Keratinocyte (primary cell): Measurements from ENCODE around the gene TMEM143. TPM values are rescaled to one million over a fixed set of nuclear protein-coding genes. Genes with fewer than 3 reads are reported as not detected.

ENCODE experiments used
- DNase-seq: peaks from one replicate; pipeline ENCODE4 v3.0.0-alpha.2; 2011; ENCODE audit warnings: low read depth, missing footprints, low spot score
- FAIRE-seq: peaks from 2 replicates; lab custom pipeline; 2011; peaks lifted over from hg19 to GRCh38; lab: Jason Lieb, UNC
- H2AFZ ChIP-seq: 2 replicates; pipeline ENCODE4 v1.6.0; 2012; ENCODE audit warnings: low read length, control low read depth, inconsistent platforms; ENCODE audit not compliant: control insufficient read depth
- H3K27ac ChIP-seq: 2 replicates; pipeline ENCODE4 v1.5.1; 2011; ENCODE audit warnings: low read length; ENCODE audit not compliant: control insufficient read depth, insufficient read depth
- H3K27me3 ChIP-seq: 3 replicates; pipeline ENCODE4 v1.6.0; 2011; ENCODE audit warnings: low read length; ENCODE audit not compliant: control insufficient read depth, insufficient read depth; ENCODE audit errors: extremely low read depth
- H3K36me3 ChIP-seq, 2 experiments: 2 replicates in 1 of 2; 3 replicates in 1 of 2; pipeline ENCODE4 v1.5.1; 2011; ENCODE audit warnings: low read length in 2 of 2, mild to moderate bottlenecking in 1 of 2; ENCODE audit not compliant: control insufficient read depth in 2 of 2, insufficient read depth in 2 of 2; ENCODE audit errors: extremely low read depth in 1 of 2
- H3K4me1 ChIP-seq: 3 replicates; pipeline ENCODE4 v1.5.1; 2011; ENCODE audit warnings: low read length; ENCODE audit not compliant: control insufficient read depth, insufficient read depth; ENCODE audit errors: extremely low read depth
- H3K4me2 ChIP-seq: 3 replicates; pipeline ENCODE4 v1.6.0; 2011; ENCODE audit warnings: low read depth, low read length; ENCODE audit not compliant: control insufficient read depth, insufficient read depth; ENCODE audit errors: extremely low read depth
- H3K4me3 ChIP-seq, 3 experiments: fragments of 200-600 bp in 1 of 3; sonication (generic) in 1 of 3; 2 replicates in 2 of 3; 3 replicates in 1 of 3; pipeline ENCODE4 v1.5.1; 2011 to 2016; ENCODE audit warnings: low read length in 3 of 3, mild to moderate bottlenecking in 3 of 3, control low read depth in 2 of 3, inconsistent platforms in 1 of 3, low read depth in 1 of 3, mixed read lengths in 1 of 3, mixed run types in 1 of 3, moderate library complexity in 1 of 3; ENCODE audit not compliant: control insufficient read depth in 2 of 3, insufficient read depth in 2 of 3; ENCODE audit errors: extremely low read depth in 1 of 3
- H3K79me2 ChIP-seq: 2 replicates; pipeline ENCODE4 v1.6.0; 2012; ENCODE audit warnings: low read length; ENCODE audit not compliant: control insufficient read depth, insufficient read depth
- H3K9ac ChIP-seq: 3 replicates; pipeline ENCODE4 v1.6.0; 2011; ENCODE audit warnings: low read length; ENCODE audit not compliant: control insufficient read depth, insufficient read depth; ENCODE audit errors: extremely low read depth
- H3K9me1 ChIP-seq: 3 replicates; pipeline ENCODE4 v1.6.0; 2011; ENCODE audit warnings: low read length; ENCODE audit not compliant: control insufficient read depth, insufficient read depth; ENCODE audit errors: extremely low read depth
- H3K9me3 ChIP-seq: 2 replicates; pipeline ENCODE4 v1.5.1; 2012; ENCODE audit warnings: low read depth, low read length; ENCODE audit not compliant: control insufficient read depth
- H4K20me1 ChIP-seq: 3 replicates; pipeline ENCODE4 v1.6.0; 2011; ENCODE audit warnings: low read length; ENCODE audit not compliant: control insufficient read depth, insufficient read depth; ENCODE audit errors: extremely low read depth
- CTCF ChIP-seq, 3 experiments: IDR thresholded peaks in 1 of 3; conservative IDR thresholded peaks in 1 of 3; optimal IDR thresholded peaks in 1 of 3; 2 replicates in 2 of 3; 3 replicates in 1 of 3; pipeline versions ENCODE3 to v1.5.1; 2011; ENCODE audit warnings: low read length in 3 of 3, mild to moderate bottlenecking in 3 of 3, moderate library complexity in 2 of 3, control low read depth in 1 of 3, inconsistent platforms in 1 of 3; ENCODE audit not compliant: insufficient read depth in 2 of 3; ENCODE audit errors: extremely low read depth in 1 of 3
- EZH2 ChIP-seq: IDR thresholded peaks from one replicate; pipeline ENCODE4 v1.6.1; 2012; ENCODE audit warnings: inconsistent platforms, mild to moderate bottlenecking, low read length, moderate library complexity
- dilution Hi-C: fragments of 300-500 bp; cut with MboI; formaldehyde crosslinking; loops from one replicate; pipeline ENCODE4 v1.7.0; 2020; ENCODE audit warnings: low sequenced_read_pairs; ENCODE audit not compliant: extremely low pct_ligation_motif_present
- polyA plus RNA-seq, 5 experiments: library from polyadenylated mRNA; depleted of rRNA in 3 of 5; stranded (reverse) in 3 of 5; stranded (forward) in 1 of 5; unstranded in 1 of 5; fragments of >200 nt; gene quantifications; 1 replicate in 1 of 5; 2 replicates in 3 of 5; 3 replicates in 1 of 5; pipeline versions ENCODE4 v1.2.1 to v1.2.3, GENCODE V29; 2011 to 2012; ENCODE audit warnings: missing spikeins in 2 of 5, low read depth in 1 of 5, low replicate concordance in 1 of 5

The TMEM143 gene
- polyA plus RNA-seq, 1 donor (not counting 4 experiments of a cell fraction or from before 2014, with no cell fraction given), result 2.9 TPM

GRCh38 chr19:48396016-48396823 is 32.5 kb upstream of the TMEM143 start:
- TF ChIP-seq EZH2, result no peak
- TF ChIP-seq CTCF (optimal IDR thresholded peaks at IDR 0.05 in 1 of 3, IDR thresholded peaks at IDR 0.05 in 1 of 3, conservative IDR thresholded peaks at IDR 0.05 in 1 of 3; ENCODE audit: extremely low read depth in 1 of 3, insufficient read depth in 2 of 3, low read length in 3 of 3), result no peak
- no peak overlapping the region for H3K27ac ChIP-seq
- H3K79me2 ChIP-seq, result peaks cover 1% of the 10 kb centered on the region
- H3K27me3 ChIP-seq, result peaks cover 37% of the 10 kb centered on the region
- no peaks in the 10 kb centered on the region for H3K9me1 ChIP-seq
- H3K36me3 ChIP-seq, result no peaks in the 10 kb centered on the region
- no peaks in the 10 kb centered on the region for H3K9me3 ChIP-seq
- no peak overlapping the region for H3K4me2 ChIP-seq
- H3K4me1 ChIP-seq, result peaks cover 17% of the 10 kb centered on the region
- H3K4me3 ChIP-seq, result no peak overlapping the region
- H3K9ac ChIP-seq, result no peak overlapping the region
- H2AFZ ChIP-seq, result no peak overlapping the region
- dilution Hi-C loops, result no loop called here
- no peaks in the 10 kb centered on the region for H4K20me1 ChIP-seq
- no peak for FAIRE-seq
- DNase-seq, result no peak

DNA sequence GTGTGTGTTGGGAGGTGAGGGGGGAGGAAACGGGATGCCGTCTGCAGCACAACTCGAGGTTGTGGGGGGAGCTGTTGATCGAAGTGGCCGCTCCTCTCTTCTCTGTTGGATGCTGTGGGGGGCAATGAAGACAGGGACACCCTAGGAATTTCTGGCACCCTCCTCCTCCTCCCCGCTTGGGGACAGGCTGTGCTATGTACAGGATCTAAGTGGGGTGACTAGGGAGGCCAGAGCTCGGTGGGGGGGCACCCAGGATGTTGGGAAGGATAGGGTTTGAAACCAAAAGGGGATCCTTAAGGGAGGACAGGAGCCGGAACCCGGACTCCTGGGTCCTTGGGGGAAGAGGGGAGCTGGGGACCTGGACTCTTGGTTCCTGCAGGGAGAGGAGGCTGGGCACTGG is 31.8 kb upstream of the TMEM143 start:
- TF ChIP-seq EZH2 (no peak), CTCF (optimal IDR thresholded peaks at IDR 0.05 in 1 of 3, IDR thresholded peaks at IDR 0.05 in 1 of 3, conservative IDR thresholded peaks at IDR 0.05 in 1 of 3; ENCODE audit: extremely low read depth in 1 of 3, insufficient read depth in 2 of 3, low read length in 3 of 3) (no peak)
- H3K4me2 ChIP-seq, result no peak overlapping the region
- FAIRE-seq (no peak), DNase-seq (no peak)
- H3K79me2 ChIP-seq, result peaks cover 8% of the 10 kb centered on the region
- no peak overlapping the region for H3K27ac ChIP-seq
- H3K9me1 ChIP-seq, result no peaks in the 10 kb centered on the region
- dilution Hi-C loops, result no loop called here
- H3K9me3 ChIP-seq, result no peaks in the 10 kb centered on the region
- no peak overlapping the region for H2AFZ ChIP-seq
- H3K4me3 ChIP-seq, result no peak overlapping the region
- H4K20me1 ChIP-seq, result no peaks in the 10 kb centered on the region
- H3K36me3 ChIP-seq, result no peaks in the 10 kb centered on the region
- H3K4me1 ChIP-seq, result peaks cover 17% of the 10 kb centered on the region
- H3K9ac ChIP-seq, result no peak overlapping the region
- peaks cover 37% of the 10 kb centered on the region for H3K27me3 ChIP-seq
